Measurements from ENCODE around the gene RELA.
"Not testable (repeated sequence)": the region's sequence is repeated elsewhere in the genome, so short reads cannot be mapped to it uniquely, and the experiment has no call there.

The RELA gene

GRCh38 chr11:65646958-65647701, 15.6 kb downstream of the RELA start:
- DNase-seq, result no peak

- no peak for DNase-seq
Observed at GRCh38 chr11:65646288-65646957, 16.3 kb downstream of the RELA start.

GRCh38 chr11:65645710-65646109, 17.0 kb downstream of the RELA start:
- DNase-seq, result no peak

- DNase-seq, result no peak
Observed at GRCh38 chr11:65644837-65645236, 17.9 kb downstream of the RELA start.

- DNase-seq, result no peak
Observed at GRCh38 chr11:65643971-65644370, 18.7 kb downstream of the RELA start.

- DNase-seq, result no peak
Observed at GRCh38 chr11:65642014-65642671, 20.6 kb downstream of the RELA start.

- DNase-seq, result no peak
Observed at GRCh38 chr11:65641297-65642013, 21.3 kb downstream of the RELA start.

- DNase-seq, result no peak
Observed at GRCh38 chr11:65640483-65641296, 22.0 kb downstream of the RELA start.

- peak; percentile 35 for DNase-seq
Observed at GRCh38 chr11:65639623-65640482, 22.9 kb downstream of the RELA start.

GRCh38 chr11:65639228-65639597, 23.5 kb downstream of the RELA start:
- DNase-seq, result not testable (repeated sequence)

- DNase-seq, result peak; percentile 70
Observed at GRCh38 chr11:65637794-65638419, 24.8 kb downstream of the RELA start, which contains the start of gene SIPA1. SIPA1 (plus strand) TSS chr11:65638101; CDS start chr11:65640922, 2,821 bp downstream.

- DNase-seq, result no peak
Observed at GRCh38 chr11:65637032-65637557, 25.6 kb downstream of the RELA start.

GRCh38 chr11:65636108-65637031, 26.3 kb downstream of the RELA start:
- no peak for DNase-seq

- no peak for DNase-seq
Observed at GRCh38 chr11:65634905-65635731, 27.6 kb downstream of the RELA start.

GRCh38 chr11:65634440-65634839, 28.3 kb downstream of the RELA start:
- no peak for DNase-seq

GRCh38 chr11:65634109-65634436, 28.6 kb downstream of the RELA start:
- DNase-seq, result no peak

- no peak for DNase-seq
Observed at GRCh38 chr11:65633390-65634108, 29.2 kb downstream of the RELA start.

GRCh38 chr11:65630215-65630614, 32.5 kb downstream of the RELA start:
- DNase-seq, result no peak
